CD14-positive monocyte (primary cell): ENCODE measurements around the gene TTC32. TPM values are rescaled to one million over a fixed set of nuclear protein-coding genes. Genes with fewer than 3 reads are reported as not detected.

Source experiments
- DNase-seq, 3 donors: peaks; one replicate each; pipeline ENCODE4 v3.0.0-alpha.2; 2011 to 2022
- H2AFZ ChIP-seq: 2 replicates; pipeline ENCODE4 v1.6.0; 2012; ENCODE audit warnings: mild to moderate bottlenecking, low read depth, low read length, inconsistent platforms; ENCODE audit not compliant: insufficient read depth, poor library complexity, severe bottlenecking
- H3K27ac ChIP-seq, 2 donors: 1 replicate in 1 of 2; 2 replicates in 1 of 2; pipeline ENCODE4 v1.5.1; 2012 to 2013; ENCODE audit warnings: low read length in 2 of 2, control low read depth in 1 of 2, inconsistent platforms in 1 of 2, low read depth in 1 of 2, mild to moderate bottlenecking in 1 of 2
- H3K27me3 ChIP-seq, 2 donors: one replicate each; pipeline versions ENCODE4 v1.6.0 to v1.6.1; 2011 to 2013; ENCODE audit warnings: low read length in 2 of 2; ENCODE audit not compliant: control insufficient read depth in 2 of 2, insufficient read depth in 2 of 2
- H3K36me3 ChIP-seq, 2 donors: replicated peaks in 1 of 2; 1 replicate in 1 of 2; 2 replicates in 1 of 2; pipeline versions ENCODE4 v1.5.1 to v1.6.1; 2012 to 2013; ENCODE audit warnings: low read length in 2 of 2, control low read depth in 1 of 2, inconsistent platforms in 1 of 2, mild to moderate bottlenecking in 1 of 2; ENCODE audit not compliant: insufficient read depth in 2 of 2, control insufficient read depth in 1 of 2
- H3K4me1 ChIP-seq, 2 donors: 1 replicate in 1 of 2; 2 replicates in 1 of 2; pipeline versions ENCODE4 v1.5.1 to v1.6.1; 2012 to 2013; ENCODE audit warnings: low read length in 2 of 2, control low read depth in 1 of 2, inconsistent platforms in 1 of 2, mild to moderate bottlenecking in 1 of 2, moderate library complexity in 1 of 2; ENCODE audit not compliant: insufficient read depth in 2 of 2, control insufficient read depth in 1 of 2
- H3K4me2 ChIP-seq: replicated peaks from 2 replicates; pipeline ENCODE3; 2012; ENCODE audit warnings: low read length, moderate library complexity, mild to moderate bottlenecking; ENCODE audit not compliant: poor library complexity, severe bottlenecking; ENCODE audit errors: extremely low read depth
- H3K4me3 ChIP-seq, 3 experiments: fragments of 200-600 bp in 1 of 3; sonication (generic) in 1 of 3; replicated peaks in 1 of 3; 1 replicate in 2 of 3; 2 replicates in 1 of 3; pipeline ENCODE4 v1.5.1; 2011 to 2013; ENCODE audit warnings: low read length in 3 of 3, mild to moderate bottlenecking in 3 of 3, control low read depth in 2 of 3, low read depth in 2 of 3, inconsistent platforms in 1 of 3, moderate library complexity in 1 of 3
- H3K79me2 ChIP-seq: 2 replicates; pipeline ENCODE4 v1.6.0; 2012; ENCODE audit warnings: mild to moderate bottlenecking, control low read depth, inconsistent platforms, low read length, moderate library complexity; ENCODE audit not compliant: insufficient read depth
- H3K9ac ChIP-seq: 2 replicates; pipeline ENCODE4 v1.6.0; 2017; ENCODE audit warnings: low read length, mild to moderate bottlenecking; ENCODE audit not compliant: insufficient read depth, poor library complexity, severe bottlenecking
- H3K9me3 ChIP-seq, 2 donors: replicated peaks in 1 of 2; 1 replicate in 1 of 2; 2 replicates in 1 of 2; pipeline versions ENCODE4 v1.5.1 to v1.6.1; 2012 to 2013; ENCODE audit warnings: low read length in 2 of 2, control low read depth in 1 of 2; ENCODE audit not compliant: control insufficient read depth in 1 of 2, insufficient read depth in 1 of 2
- H4K20me1 ChIP-seq: 2 replicates; pipeline ENCODE4 v1.6.0; 2012; ENCODE audit warnings: mild to moderate bottlenecking, low read length, control low read depth, moderate library complexity; ENCODE audit not compliant: insufficient read depth
- H3K27ac Mint-ChIP-seq, 7 donors: one replicate each; pipeline ENCODE4 v1.8.0; 2020; ENCODE audit warnings: mild to moderate bottlenecking in 7 of 7, mixed read lengths in 7 of 7, moderate library complexity in 6 of 7, inconsistent platforms in 2 of 7
- H3K27me3 Mint-ChIP-seq, 3 donors: one replicate each; pipeline ENCODE4 v1.8.0; 2021 to 2022; ENCODE audit warnings: low read depth in 3 of 3, mild to moderate bottlenecking in 3 of 3, mixed read lengths in 3 of 3, moderate library complexity in 3 of 3, inconsistent platforms in 1 of 3
- H3K36me3 Mint-ChIP-seq, 2 donors: one replicate each; pipeline ENCODE4 v1.8.0; 2020; ENCODE audit warnings: mixed read lengths in 2 of 2, inconsistent platforms in 1 of 2, mild to moderate bottlenecking in 1 of 2
- H3K4me1 Mint-ChIP-seq: one replicate; pipeline ENCODE4 v1.8.0; 2020; ENCODE audit warnings: mild to moderate bottlenecking, mixed read lengths
- H3K4me3 Mint-ChIP-seq, 2 donors: one replicate each; pipeline ENCODE4 v1.8.0; 2020; ENCODE audit warnings: mild to moderate bottlenecking in 2 of 2, mixed read lengths in 2 of 2, moderate library complexity in 1 of 2
- H3K9me3 Mint-ChIP-seq, 7 donors: one replicate each; pipeline ENCODE4 v1.8.0; 2020 to 2022; ENCODE audit warnings: mixed read lengths in 7 of 7, mild to moderate bottlenecking in 6 of 7, moderate library complexity in 6 of 7, inconsistent platforms in 2 of 7
- CTCF ChIP-seq: fragments of 200-600 bp; IDR thresholded peaks from one replicate; pipeline ENCODE4 v1.8.0; 2022; ENCODE audit warnings: antibody characterized with exemption, mild to moderate bottlenecking
- WGBS: methylation state at CpG from one replicate; pipeline ENCODE4 v1.1.5; 2013; ENCODE audit warnings: missing lambda C conversion rate; ENCODE audit not compliant: insufficient coverage; 5-methylcytosine and 5-hydroxymethylcytosine counted together
- intact Hi-C, 2 donors: fragments of 100-400 bp; cut with micrococcal nuclease; formaldehyde crosslinking; loops; one replicate each; pipeline versions ENCODE4 v1.15.0 to v1.15.1; 2023
- polyA plus RNA-seq, 3 donors: library from polyadenylated mRNA; depleted of rRNA in 1 of 3; unstranded in 2 of 3; stranded (reverse) in 1 of 3; fragments of 300-500 nt in 2 of 3; fragments of >200 nt in 1 of 3; fragmentation: Illumina TruSeq in 2 of 3; gene quantifications; 1 replicate in 2 of 3; 2 replicates in 1 of 3; pipeline ENCODE4 v1.2.3, GENCODE V29; 2012 to 2021

TTC32 gene
- polyA plus RNA-seq, 3 donors = 17.6 to 27.7 (median 20.1) TPM

GRCh38 chr2:19872302-19872701 is 29.5 kb downstream of the TTC32 start:
- peaks cover 0 to 3% of the 10 kb centered on the region in 2 donors for H3K36me3 ChIP-seq

GRCh38 chr2:19871836-19872235 is 29.9 kb downstream of the TTC32 start:
- peaks cover 7 to 23% (median 8%) of the 10 kb centered on the region in 3 donors for H3K27me3 Mint-ChIP-seq
- H3K9me3 ChIP-seq = no peaks in the 10 kb centered on the region
- intact Hi-C loops = no loop called here
- peaks cover 0 to 2% of the 10 kb centered on the region in 2 donors for H3K27me3 ChIP-seq
- peaks cover 19% of the 10 kb centered on the region for H3K4me1 Mint-ChIP-seq
- H3K36me3 ChIP-seq = peaks cover 0 to 3% of the 10 kb centered on the region in 2 donors
- peaks cover 0 to 8% (median 0%) of the 10 kb centered on the region in 7 donors for H3K9me3 Mint-ChIP-seq
- H3K4me3 ChIP-seq = no peak overlapping the region
- H3K27ac Mint-ChIP-seq = no peak overlapping the region
- no peaks in the 10 kb centered on the region for H3K79me2 ChIP-seq
- H2AFZ ChIP-seq = no peak overlapping the region
- peaks cover 13 to 15% of the 10 kb centered on the region in 2 donors for H3K4me1 ChIP-seq
- H3K36me3 Mint-ChIP-seq = peaks cover 0 to 13% of the 10 kb centered on the region in 2 donors
- H3K9ac ChIP-seq = no peak overlapping the region
- H3K4me2 ChIP-seq = no peak overlapping the region
- WGBS = 100% methylated on average over 1 of the region's 2 CpGs
- TF ChIP-seq CTCF = no peak
- H3K4me3 Mint-ChIP-seq = no peak overlapping the region
- no peak overlapping the region for H3K27ac ChIP-seq
- no peaks in the 10 kb centered on the region for H4K20me1 ChIP-seq
- no peak for DNase-seq

More at GRCh38 chr2:19872302-19872701, 29.5 kb downstream of the TTC32 start:
- intact Hi-C loops = no loop called here
- Histone ChIP-seq H3K4me1 (peaks cover 13 to 15% of the 10 kb centered on the region in 2 donors), H3K9ac (no peak overlapping the region), H3K4me3 (no peak overlapping the region), H3K27me3 (peaks cover 0 to 2% of the 10 kb centered on the region in 2 donors), H3K79me2 (no peaks in the 10 kb centered on the region), H2AFZ (no peak overlapping the region), H3K27ac (no peak overlapping the region), H3K4me2 (no peak overlapping the region), H3K9me3 (no peaks in the 10 kb centered on the region), H4K20me1 (no peaks in the 10 kb centered on the region)
- H3K4me1 Mint-ChIP-seq = peaks cover 19% of the 10 kb centered on the region
- H3K4me3 Mint-ChIP-seq = no peak overlapping the region
- WGBS = 80% methylated on average over 2 of the region's 3 CpGs
- H3K27me3 Mint-ChIP-seq = peaks cover 5 to 23% (median 7%) of the 10 kb centered on the region in 3 donors
- no peak for TF ChIP-seq CTCF
- H3K27ac Mint-ChIP-seq = no peak overlapping the region
- peaks cover 0 to 14% of the 10 kb centered on the region in 2 donors for H3K36me3 Mint-ChIP-seq
- H3K9me3 Mint-ChIP-seq = peaks cover 0 to 8% (median 0%) of the 10 kb centered on the region in 7 donors
- no peak for DNase-seq
